HEK293 (cell line): ENCODE results near the gene COL13A1.

Experiments
- CTCF ChIA-PET: fragments of 350-600 bp; formaldehyde crosslinking; extraction: SDS; loops from one replicate; lab custom pipeline; 2021; ENCODE audit warnings: antibody characterized with exemption; lab: Yijun Ruan, JAX
- POLR2A ChIA-PET: fragments of 300-600 bp; formaldehyde crosslinking; extraction: SDS; loops from one replicate; lab custom pipeline; 2020; ENCODE audit warnings: antibody characterized with exemption, inconsistent platforms; lab: Yijun Ruan, JAX
- H3K27ac ChIP-seq: fragments of 200-500 bp; sonication (Bioruptor generic); 2 replicates; pipeline ENCODE4 v1.5.1; 2014; ENCODE audit warnings: low read depth, low read length, control low read depth, inconsistent platforms; ENCODE audit errors: extremely low read depth
- H3K36me3 ChIP-seq, 2 experiments: fragments of 200-500 bp in 1 of 2; sonication (Bioruptor generic) in 1 of 2; 1 replicate in 1 of 2; 2 replicates in 1 of 2; pipeline ENCODE4 v1.5.1; 2014 to 2017; ENCODE audit warnings: inconsistent platforms in 2 of 2, low read length in 2 of 2; ENCODE audit not compliant: control insufficient read depth in 2 of 2, insufficient read depth in 1 of 2
- H3K4me1 ChIP-seq: fragments of 200-500 bp; sonication (Bioruptor generic); 2 replicates; pipeline ENCODE4 v1.5.1; 2014; ENCODE audit warnings: mild to moderate bottlenecking, low read length, inconsistent platforms; ENCODE audit not compliant: control insufficient read depth, insufficient read depth
- H3K4me3 ChIP-seq: 2 replicates; pipeline ENCODE4 v1.5.1; 2011; ENCODE audit warnings: low read depth, mild to moderate bottlenecking, control low read depth, low read length, moderate library complexity
- H3K9me3 ChIP-seq: fragments of 200-500 bp; sonication (Bioruptor generic); 2 replicates; pipeline ENCODE4 v1.5.1; 2014; ENCODE audit warnings: low read depth, low read length, inconsistent platforms; ENCODE audit not compliant: control insufficient read depth, insufficient read depth
- BCL11B ChIP-seq: fragments of 450-650 bp; formaldehyde crosslinking; IDR thresholded peaks from 2 replicates; pipeline ENCODE4 v1.5.1; 2016; ENCODE audit warnings: low read depth, missing biosample characterization, missing genetic modification characterization
- GFI1B ChIP-seq: fragments of 450-650 bp; formaldehyde crosslinking; IDR thresholded peaks from 2 replicates; pipeline ENCODE4 v1.5.1; 2016; ENCODE audit warnings: missing biosample characterization, missing genetic modification characterization
- HIC1 ChIP-seq: fragments of 450-650 bp; formaldehyde crosslinking; IDR thresholded peaks from 2 replicates; pipeline ENCODE4 v1.5.1; 2016; ENCODE audit warnings: missing biosample characterization, missing genetic modification characterization
- PRDM1 ChIP-seq: fragments of 450-650 bp; formaldehyde crosslinking; IDR thresholded peaks from 2 replicates; pipeline ENCODE4; 2016; ENCODE audit warnings: missing biosample characterization, missing genetic modification characterization
- SP3 ChIP-seq: fragments of 450-650 bp; formaldehyde crosslinking; IDR thresholded peaks from 2 replicates; pipeline ENCODE4 v1.5.1; 2016; ENCODE audit warnings: missing biosample characterization, missing genetic modification characterization
- TCF7L2 ChIP-seq: IDR thresholded peaks from 2 replicates; pipeline ENCODE4 v1.6.1; 2011; ENCODE audit warnings: low read depth, mild to moderate bottlenecking, inconsistent platforms, low read length, moderate library complexity, borderline replicate concordance
- ZBTB44 ChIP-seq: fragments of 450-650 bp; IDR thresholded peaks from 2 replicates; pipeline ENCODE4 v1.5.1; 2018; ENCODE audit warnings: missing biosample characterization, mild to moderate bottlenecking, missing genetic modification characterization
- ZNF112 ChIP-seq: fragments of 450-650 bp; formaldehyde crosslinking; IDR thresholded peaks from 2 replicates; pipeline ENCODE4 v1.5.0; 2017; ENCODE audit warnings: missing biosample characterization, missing genetic modification characterization
- ZNF114 ChIP-seq: fragments of 450-650 bp; formaldehyde crosslinking; IDR thresholded peaks from 2 replicates; pipeline ENCODE4 v1.5.0; 2017; ENCODE audit warnings: missing biosample characterization, missing genetic modification characterization
- ZNF184 ChIP-seq: fragments of 450-650 bp; IDR thresholded peaks from 2 replicates; pipeline ENCODE4 v1.5.1; 2018; ENCODE audit warnings: missing biosample characterization, mild to moderate bottlenecking, missing genetic modification characterization
- ZNF211 ChIP-seq: fragments of 450-650 bp; formaldehyde crosslinking; IDR thresholded peaks from 2 replicates; pipeline ENCODE4 v1.5.1; 2016; ENCODE audit warnings: low read depth, missing biosample characterization, missing genetic modification characterization
- ZNF24 ChIP-seq: fragments of 450-650 bp; formaldehyde crosslinking; IDR thresholded peaks from 2 replicates; pipeline ENCODE4 v1.5.1; 2016; ENCODE audit warnings: missing biosample characterization, missing genetic modification characterization
- ZNF302 ChIP-seq: fragments of 450-650 bp; formaldehyde crosslinking; IDR thresholded peaks from 2 replicates; pipeline ENCODE4 v1.5.1; 2016; ENCODE audit warnings: missing biosample characterization, missing genetic modification characterization, low read depth
- ZNF362 ChIP-seq: fragments of 450-650 bp; formaldehyde crosslinking; IDR thresholded peaks from 2 replicates; pipeline ENCODE4 v1.5.1; 2016; ENCODE audit warnings: missing biosample characterization, missing genetic modification characterization
- ZNF366 ChIP-seq: fragments of 450-650 bp; formaldehyde crosslinking; conservative IDR thresholded peaks from 2 replicates; pipeline ENCODE4 v1.5.1; 2016; ENCODE audit warnings: missing biosample characterization, missing genetic modification characterization
- ZNF473 ChIP-seq: fragments of 450-650 bp; formaldehyde crosslinking; IDR thresholded peaks from 2 replicates; pipeline ENCODE4 v1.5.1; 2017; ENCODE audit warnings: missing biosample characterization, missing genetic modification characterization
- ZNF514 ChIP-seq: fragments of 450-650 bp; formaldehyde crosslinking; IDR thresholded peaks from 2 replicates; pipeline ENCODE4 v1.5.1; 2016; ENCODE audit warnings: missing biosample characterization, missing genetic modification characterization
- ZNF548 ChIP-seq: fragments of 450-650 bp; formaldehyde crosslinking; IDR thresholded peaks from 2 replicates; pipeline ENCODE4 v1.5.1; 2016; ENCODE audit warnings: missing biosample characterization, missing genetic modification characterization
- ZNF610 ChIP-seq: fragments of 450-650 bp; formaldehyde crosslinking; IDR thresholded peaks from 2 replicates; pipeline ENCODE4 v1.5.1; 2016; ENCODE audit warnings: missing biosample characterization, missing genetic modification characterization, borderline replicate concordance
- ZNF629 ChIP-seq: fragments of 450-650 bp; formaldehyde crosslinking; IDR thresholded peaks from 2 replicates; pipeline ENCODE4 v1.5.1; 2017; ENCODE audit warnings: missing biosample characterization, missing genetic modification characterization
- ZNF664 ChIP-seq: fragments of 450-650 bp; formaldehyde crosslinking; IDR thresholded peaks from 2 replicates; pipeline ENCODE4 v1.5.1; 2016; ENCODE audit warnings: missing biosample characterization, missing genetic modification characterization
- ZNF76 ChIP-seq: fragments of 450-650 bp; formaldehyde crosslinking; IDR thresholded peaks from 2 replicates; pipeline ENCODE4; 2016; ENCODE audit warnings: low read depth, missing biosample characterization, missing genetic modification characterization, borderline replicate concordance
- TF ChIP-seq, protein P1 (sequence below): fragments of 450-650 bp; formaldehyde crosslinking; IDR thresholded peaks from 2 replicates; pipeline ENCODE4 v1.5.1; 2016; ENCODE audit warnings: missing biosample characterization, missing genetic modification characterization
- TF ChIP-seq, protein P2 (sequence below): fragments of 450-650 bp; formaldehyde crosslinking; IDR thresholded peaks from 2 replicates; pipeline ENCODE4 v1.5.1; 2016; ENCODE audit warnings: missing biosample characterization, missing genetic modification characterization, borderline replicate concordance

COL13A1 gene

DNA sequence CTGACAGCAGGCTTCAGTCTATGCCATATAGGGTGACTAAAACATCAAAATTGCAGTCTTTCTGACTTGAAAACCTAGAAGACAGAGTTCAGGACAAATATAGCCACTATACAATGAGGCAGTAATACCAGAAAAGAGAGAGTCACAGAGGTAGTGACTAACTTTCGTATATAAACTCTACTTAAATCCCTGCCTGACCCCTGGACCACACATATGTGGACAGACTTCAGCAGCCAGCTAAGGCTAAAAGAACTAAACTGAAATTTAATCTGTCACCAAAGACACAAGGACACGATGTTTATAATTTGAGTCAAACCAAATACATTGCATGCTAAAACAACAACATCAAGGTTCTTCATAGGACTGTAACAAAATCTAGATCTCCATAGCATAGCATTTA, 186.4 kb downstream of the COL13A1 start (continued):
- TF ChIP-seq ZNF211 (tag by site-specific recombination) (no peak), ZBTB44 (no peak), ZNF514 (no peak), HIC1 (tag by site-specific recombination) (no peak), ZNF548 (tag by site-specific recombination) (no peak), ZNF664 (tag by site-specific recombination) (no peak)
- TF ChIP-seq, protein P1, sequence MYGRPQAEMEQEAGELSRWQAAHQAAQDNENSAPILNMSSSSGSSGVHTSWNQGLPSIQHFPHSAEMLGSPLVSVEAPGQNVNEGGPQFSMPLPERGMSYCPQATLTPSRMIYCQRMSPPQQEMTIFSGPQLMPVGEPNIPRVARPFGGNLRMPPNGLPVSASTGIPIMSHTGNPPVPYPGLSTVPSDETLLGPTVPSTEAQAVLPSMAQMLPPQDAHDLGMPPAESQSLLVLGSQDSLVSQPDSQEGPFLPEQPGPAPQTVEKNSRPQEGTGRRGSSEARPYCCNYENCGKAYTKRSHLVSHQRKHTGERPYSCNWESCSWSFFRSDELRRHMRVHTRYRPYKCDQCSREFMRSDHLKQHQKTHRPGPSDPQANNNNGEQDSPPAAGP (tag by site-specific recombination): no peak
- TF ChIP-seq, all 188 proteins: peak for 0

DNA sequence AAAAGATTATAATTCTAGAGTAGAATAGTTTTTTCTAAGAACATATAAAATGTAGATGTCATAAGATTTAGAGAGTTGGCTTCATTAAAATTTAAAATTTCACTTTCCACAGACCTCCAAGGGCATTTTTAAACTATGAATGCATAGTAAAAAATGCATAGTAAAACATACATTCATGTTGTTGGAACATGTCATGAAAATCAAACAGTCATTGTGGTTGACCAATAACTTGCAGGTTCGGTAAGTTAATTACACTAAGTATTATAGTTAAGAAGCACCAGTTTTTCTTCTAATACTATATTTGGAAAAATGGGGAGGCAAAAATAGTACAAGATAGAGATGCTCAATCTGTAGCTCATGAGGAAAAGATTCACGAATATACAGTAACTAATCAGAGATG, 189.4 kb downstream of the COL13A1 start:
- Histone ChIP-seq H3K4me3 (no peak overlapping the region), H3K9me3 (no peaks in the 10 kb centered on the region), H3K27ac (no peak overlapping the region), H3K36me3 (no peaks in the 10 kb centered on the region), H3K4me1 (no peaks in the 10 kb centered on the region)
- ChIA-PET CTCF (no interaction called here), POLR2A (no interaction called here)
- TF ChIP-seq ZNF112 (tag by site-specific recombination) (no peak), PRDM1 (no peak), ZNF610 (tag by site-specific recombination) (no peak)
- TF ChIP-seq, all 188 proteins: peak for 0

DNA sequence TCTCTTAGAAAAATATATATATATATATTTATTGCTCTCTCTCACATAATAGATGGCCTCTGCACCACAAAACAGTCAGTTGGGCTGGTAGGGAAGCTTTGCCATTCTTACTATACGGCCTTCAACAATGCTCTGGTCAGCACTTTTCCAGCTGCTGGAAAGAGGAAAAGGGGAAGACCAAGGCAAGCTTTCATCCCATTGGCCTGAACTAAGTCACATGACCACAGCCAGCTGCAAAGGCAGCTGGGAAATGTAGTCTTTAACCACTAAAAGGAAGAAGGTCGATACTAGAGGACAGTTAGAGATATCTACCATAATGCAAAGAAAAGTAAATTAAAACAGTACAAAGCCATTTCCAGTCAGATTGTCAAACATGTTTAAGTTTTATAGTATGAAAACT, 192.6 kb downstream of the COL13A1 start:
- no peaks in the 10 kb centered on the region for H3K9me3 ChIP-seq
- H3K4me1 ChIP-seq: no peaks in the 10 kb centered on the region
- H3K27ac ChIP-seq: no peak overlapping the region
- POLR2A ChIA-PET: no interaction called here
- H3K36me3 ChIP-seq: no peaks in the 10 kb centered on the region
- CTCF ChIA-PET: no interaction called here
- H3K4me3 ChIP-seq: no peak overlapping the region
- TF ChIP-seq ZNF24 (tag by site-specific recombination) (no peak), GFI1B (tag by site-specific recombination) (no peak), ZNF184 (tag by site-specific recombination) (peak; percentile 67; the same call in 1 of the 2 replicates), ZNF629 (tag by site-specific recombination) (no peak), TCF7L2 (no peak), ZNF76 (peak; percentile 55; the same call in 1 of the 2 replicates), ZNF114 (tag by site-specific recombination) (no peak), ZNF302 (tag by site-specific recombination) (no peak), SP3 (tag by site-specific recombination) (0 out of 2 replicates have a peak, but pooled peaks have one; percentile 22), ZNF473 (tag by site-specific recombination) (no peak), BCL11B (tag by site-specific recombination) (no peak), ZNF366 (tag by site-specific recombination) (no peak), ZNF362 (tag by site-specific recombination) (no peak)
- TF ChIP-seq, protein P2, sequence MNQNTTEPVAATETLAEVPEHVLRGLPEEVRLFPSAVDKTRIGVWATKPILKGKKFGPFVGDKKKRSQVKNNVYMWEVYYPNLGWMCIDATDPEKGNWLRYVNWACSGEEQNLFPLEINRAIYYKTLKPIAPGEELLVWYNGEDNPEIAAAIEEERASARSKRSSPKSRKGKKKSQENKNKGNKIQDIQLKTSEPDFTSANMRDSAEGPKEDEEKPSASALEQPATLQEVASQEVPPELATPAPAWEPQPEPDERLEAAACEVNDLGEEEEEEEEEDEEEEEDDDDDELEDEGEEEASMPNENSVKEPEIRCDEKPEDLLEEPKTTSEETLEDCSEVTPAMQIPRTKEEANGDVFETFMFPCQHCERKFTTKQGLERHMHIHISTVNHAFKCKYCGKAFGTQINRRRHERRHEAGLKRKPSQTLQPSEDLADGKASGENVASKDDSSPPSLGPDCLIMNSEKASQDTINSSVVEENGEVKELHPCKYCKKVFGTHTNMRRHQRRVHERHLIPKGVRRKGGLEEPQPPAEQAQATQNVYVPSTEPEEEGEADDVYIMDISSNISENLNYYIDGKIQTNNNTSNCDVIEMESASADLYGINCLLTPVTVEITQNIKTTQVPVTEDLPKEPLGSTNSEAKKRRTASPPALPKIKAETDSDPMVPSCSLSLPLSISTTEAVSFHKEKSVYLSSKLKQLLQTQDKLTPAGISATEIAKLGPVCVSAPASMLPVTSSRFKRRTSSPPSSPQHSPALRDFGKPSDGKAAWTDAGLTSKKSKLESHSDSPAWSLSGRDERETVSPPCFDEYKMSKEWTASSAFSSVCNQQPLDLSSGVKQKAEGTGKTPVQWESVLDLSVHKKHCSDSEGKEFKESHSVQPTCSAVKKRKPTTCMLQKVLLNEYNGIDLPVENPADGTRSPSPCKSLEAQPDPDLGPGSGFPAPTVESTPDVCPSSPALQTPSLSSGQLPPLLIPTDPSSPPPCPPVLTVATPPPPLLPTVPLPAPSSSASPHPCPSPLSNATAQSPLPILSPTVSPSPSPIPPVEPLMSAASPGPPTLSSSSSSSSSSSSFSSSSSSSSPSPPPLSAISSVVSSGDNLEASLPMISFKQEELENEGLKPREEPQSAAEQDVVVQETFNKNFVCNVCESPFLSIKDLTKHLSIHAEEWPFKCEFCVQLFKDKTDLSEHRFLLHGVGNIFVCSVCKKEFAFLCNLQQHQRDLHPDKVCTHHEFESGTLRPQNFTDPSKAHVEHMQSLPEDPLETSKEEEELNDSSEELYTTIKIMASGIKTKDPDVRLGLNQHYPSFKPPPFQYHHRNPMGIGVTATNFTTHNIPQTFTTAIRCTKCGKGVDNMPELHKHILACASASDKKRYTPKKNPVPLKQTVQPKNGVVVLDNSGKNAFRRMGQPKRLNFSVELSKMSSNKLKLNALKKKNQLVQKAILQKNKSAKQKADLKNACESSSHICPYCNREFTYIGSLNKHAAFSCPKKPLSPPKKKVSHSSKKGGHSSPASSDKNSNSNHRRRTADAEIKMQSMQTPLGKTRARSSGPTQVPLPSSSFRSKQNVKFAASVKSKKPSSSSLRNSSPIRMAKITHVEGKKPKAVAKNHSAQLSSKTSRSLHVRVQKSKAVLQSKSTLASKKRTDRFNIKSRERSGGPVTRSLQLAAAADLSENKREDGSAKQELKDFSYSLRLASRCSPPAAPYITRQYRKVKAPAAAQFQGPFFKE (tag by site-specific recombination): no peak
